Measurements from ENCODE around the gene CNNM2. TPM values are rescaled to one million over a fixed set of nuclear protein-coding genes. Genes with fewer than 3 reads are reported as not detected.

CNNM2 gene
- total and polyA plus RNA-seq, 2 donors (not counting 1 experiment from before 2014, with no cell fraction given) = 6.6 to 21.6 TPM

GRCh38 chr10:103021900-103022293, 103.8 kb downstream of the CNNM2 start:
- no peak for TF ChIP-seq EZH2 (IDR thresholded peaks at IDR 0.05; ENCODE audit: borderline replicate concordance, insufficient read depth, low read depth, low read length, poor library complexity, severe bottlenecking)
- no peak for TF ChIP-seq CTCF (IDR thresholded peaks at IDR 0.05)
- no peak overlapping the region for H3K27ac ChIP-seq (ENCODE audit: low read length in 2 of 2)
- Mint-ChIP-seq H3K27ac (no peak overlapping the region), H3K9me3 (ENCODE audit: insufficient read depth) (no peaks in the 10 kb centered on the region), H3K27me3 (peaks cover 4% of the 10 kb centered on the region), H3K4me1 (peaks cover under 1% of the 10 kb centered on the region), H3K4me3 (no peak overlapping the region)
- H4K20me1 ChIP-seq (ENCODE audit: control insufficient read depth, insufficient read depth, low read length, poor library complexity, severe bottlenecking) = no peaks in the 10 kb centered on the region
- 100% methylated on average over 2 of the region's 5 CpGs for WGBS (ENCODE audit: insufficient coverage)
- H3K9ac ChIP-seq (ENCODE audit: low read length) = no peak overlapping the region
- H2AFZ ChIP-seq (ENCODE audit: insufficient read depth, low read depth, low read length, poor library complexity, severe bottlenecking) = no peak overlapping the region
- H3K4me2 ChIP-seq (replicated peaks; ENCODE audit: low read depth, low read length, poor library complexity, severe bottlenecking) = no peak overlapping the region
- no peaks in the 10 kb centered on the region for H3K79me2 ChIP-seq (ENCODE audit: control insufficient read depth, insufficient read depth, low read length)
- no peaks in the 10 kb centered on the region for H3K9me3 ChIP-seq (ENCODE audit: control extremely low read depth in 1 of 3, control insufficient read depth in 2 of 3, insufficient read depth in 1 of 3, low read length in 2 of 3)
- CTCF ChIA-PET = no interaction called here
- H3K36me3 ChIP-seq (replicated peaks in 1 of 2; ENCODE audit: control extremely low read depth in 1 of 2, control insufficient read depth in 1 of 2, extremely low read depth in 1 of 2, insufficient read depth in 2 of 2, low read length in 1 of 2) = no peaks in the 10 kb centered on the region
- DNase-seq (no peak), ATAC-seq (ENCODE audit: low read depth) (no peak)
- H3K4me3 ChIP-seq (ENCODE audit: control extremely low read depth in 1 of 5, extremely low read depth in 1 of 5, insufficient read depth in 1 of 5, low read depth in 2 of 5, low read length in 4 of 5) = no peak overlapping the region
- H3K27me3 ChIP-seq (replicated peaks in 1 of 4; ENCODE audit: control extremely low read depth in 1 of 4, control insufficient read depth in 3 of 4, insufficient read depth in 4 of 4, low read length in 3 of 4) = no peaks in the 10 kb centered on the region
- POLR2A ChIA-PET = no interaction called here
- intact Hi-C loops (cut with micrococcal nuclease) = no loop called here
- no peaks in the 10 kb centered on the region for H3K4me1 ChIP-seq (ENCODE audit: control insufficient read depth in 2 of 2, insufficient read depth in 2 of 2, low read length in 2 of 2)

- H3K4me1 Mint-ChIP-seq = no peaks in the 10 kb centered on the region
- H3K27me3 Mint-ChIP-seq = no peaks in the 10 kb centered on the region
- Histone ChIP-seq H3K4me1 (ENCODE audit: control insufficient read depth in 2 of 2, insufficient read depth in 2 of 2, low read length in 2 of 2) (no peaks in the 10 kb centered on the region), H3K9ac (ENCODE audit: low read length) (no peak overlapping the region), H3K9me3 (ENCODE audit: control extremely low read depth in 1 of 3, control insufficient read depth in 2 of 3, insufficient read depth in 1 of 3, low read length in 2 of 3) (no peaks in the 10 kb centered on the region), H2AFZ (ENCODE audit: insufficient read depth, low read depth, low read length, poor library complexity, severe bottlenecking) (no peak overlapping the region), H4K20me1 (ENCODE audit: control insufficient read depth, insufficient read depth, low read length, poor library complexity, severe bottlenecking) (no peaks in the 10 kb centered on the region), H3K4me3 (ENCODE audit: control extremely low read depth in 1 of 5, extremely low read depth in 1 of 5, insufficient read depth in 1 of 5, low read depth in 2 of 5, low read length in 4 of 5) (no peak overlapping the region), H3K4me2 (replicated peaks; ENCODE audit: low read depth, low read length, poor library complexity, severe bottlenecking) (no peak overlapping the region), H3K79me2 (ENCODE audit: control insufficient read depth, insufficient read depth, low read length) (no peaks in the 10 kb centered on the region), H3K36me3 (replicated peaks in 1 of 2; ENCODE audit: control extremely low read depth in 1 of 2, control insufficient read depth in 1 of 2, extremely low read depth in 1 of 2, insufficient read depth in 2 of 2, low read length in 1 of 2) (no peaks in the 10 kb centered on the region), H3K27me3 (replicated peaks in 1 of 4; ENCODE audit: control extremely low read depth in 1 of 4, control insufficient read depth in 3 of 4, insufficient read depth in 4 of 4, low read length in 3 of 4) (no peaks in the 10 kb centered on the region), H3K27ac (ENCODE audit: low read length in 2 of 2) (no peak overlapping the region)
- no peak for DNase-seq
- POLR2A ChIA-PET = no interaction called here
- H3K27ac Mint-ChIP-seq = no peak overlapping the region
- ATAC-seq (ENCODE audit: low read depth) = no peak
- 100% methylated on average over 1 of the region's 2 CpGs for WGBS (ENCODE audit: insufficient coverage)
- CTCF ChIA-PET = no interaction called here
- H3K9me3 Mint-ChIP-seq (ENCODE audit: insufficient read depth) = no peaks in the 10 kb centered on the region
- TF ChIP-seq EZH2 (IDR thresholded peaks at IDR 0.05; ENCODE audit: borderline replicate concordance, insufficient read depth, low read depth, low read length, poor library complexity, severe bottlenecking) (no peak), CTCF (IDR thresholded peaks at IDR 0.05) (no peak)
- intact Hi-C loops (cut with micrococcal nuclease) = no loop called here
- H3K4me3 Mint-ChIP-seq = no peak overlapping the region
Measured at GRCh38 chr10:103025696-103026095, 107.6 kb downstream of the CNNM2 start.
